Measurements from ENCODE around the gene B4GALT3. TPM values are rescaled to one million over a fixed set of nuclear protein-coding genes. Genes with fewer than 3 reads are reported as not detected.
"Not testable (repeated sequence)": the region's sequence is repeated elsewhere in the genome, so short reads cannot be mapped to it uniquely, and the experiment has no call there.

Gene B4GALT3
- total and polyA plus RNA-seq, 2 donors (not counting 3 experiments of a cell fraction or from before 2014, with no cell fraction given) = 39.5 to 60.4 TPM

DNA sequence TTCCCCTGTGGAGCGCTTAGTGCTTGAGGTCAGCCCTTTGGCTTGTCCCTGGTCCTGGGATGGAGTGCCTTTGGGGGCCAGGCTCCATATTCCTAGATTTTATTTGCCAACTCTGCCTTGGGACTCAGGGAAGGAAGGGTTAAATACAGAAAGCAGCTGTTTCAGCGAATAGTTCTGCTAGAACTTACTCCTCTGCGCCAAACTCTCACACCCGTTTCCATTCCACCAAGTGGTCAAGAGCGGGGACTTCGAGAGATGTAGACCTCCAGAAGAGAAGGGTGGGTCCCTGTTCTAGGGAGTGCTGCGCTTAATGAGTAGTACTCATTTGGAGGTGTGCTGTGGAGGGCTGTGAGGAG lies 47.8 kb upstream of the B4GALT3 start:
- H3K4me2 ChIP-seq (ENCODE audit: insufficient read depth, low read length) = no peak overlapping the region

DNA sequence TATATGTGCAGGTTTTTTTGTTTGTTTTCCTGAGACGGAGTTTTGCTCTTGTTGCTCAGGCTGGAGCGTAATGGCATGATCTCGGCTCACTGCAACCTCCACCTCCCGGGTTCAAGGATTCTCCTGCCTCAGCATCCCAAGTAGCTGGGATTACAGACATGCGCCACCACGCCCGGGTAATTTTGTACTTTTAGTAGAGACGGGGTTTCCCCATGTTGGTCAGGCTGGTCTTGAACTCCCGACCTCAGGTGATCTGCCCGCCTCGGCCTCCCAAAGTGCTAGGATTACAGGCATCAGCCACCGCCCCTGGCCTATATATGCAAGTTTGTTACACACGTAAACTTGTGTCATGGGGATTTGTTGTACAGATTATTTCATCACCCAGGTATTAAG lies 47.4 kb upstream of the B4GALT3 start:
- DNase-seq (ENCODE audit: low read depth, low spot score); BruUV-seq (replicated peaks); H3K27ac ChIP-seq (ENCODE audit: insufficient read depth, low read depth, low read length); H3K27me3 ChIP-seq (ENCODE audit: control insufficient read depth in 2 of 2, insufficient read depth in 2 of 2, low read length in 2 of 2); H4K20me1 ChIP-seq (replicated peaks; ENCODE audit: control insufficient read depth, extremely low read depth, insufficient read depth, low read length); H3K4me3 ChIP-seq (replicated peaks in 1 of 3; ENCODE audit: insufficient read depth in 1 of 3, low read depth in 1 of 3, low read length in 3 of 3); H3K9ac ChIP-seq (replicated peaks; ENCODE audit: extremely low read depth, insufficient read depth, low read length); H3K36me3 ChIP-seq (ENCODE audit: control insufficient read depth in 2 of 2, extremely low read depth in 1 of 2, insufficient read depth in 2 of 2, low read length in 2 of 2); H3K79me2 ChIP-seq (ENCODE audit: control insufficient read depth, insufficient read depth, low read length); H3K9me3 ChIP-seq (replicated peaks; ENCODE audit: control insufficient read depth, insufficient read depth, low read length); H3K4me2 ChIP-seq (ENCODE audit: insufficient read depth, low read length); FAIRE-seq; dilution Hi-C loops (cut with MboI; ENCODE audit: extremely low pct_ligation_motif_present, low sequenced_read_pairs); H3K9me1 ChIP-seq (replicated peaks; ENCODE audit: control insufficient read depth, extremely low read depth, insufficient read depth, low read length); POLR2A ChIA-PET; H2AFZ ChIP-seq (ENCODE audit: low read depth, low read length): not testable (repeated sequence)
- H3K4me1 ChIP-seq (ENCODE audit: control insufficient read depth, extremely low read depth, insufficient read depth, low read length) = peaks cover 18% of the 10 kb centered on the region
- CTCF ChIA-PET = interaction anchor here (1.7 to 5.4 kb wide), 4 partner anchors 15 to 32 kb away, joined by 3 to 55 read pairs (median 28); partner anchors contain the start of genes ADAMTS4 and NDUFS2
- intact Hi-C loops (cut with micrococcal nuclease) = loop anchor here (1.0 to 2.0 kb wide), 4 partner anchors 14 to 40 kb away; partner anchors contain the start of gene NDUFS2

More for the DNA sequence above, 47.8 kb upstream of the B4GALT3 start:
- dilution Hi-C loops (cut with MboI; ENCODE audit: extremely low pct_ligation_motif_present, low sequenced_read_pairs) (no loop called here), intact Hi-C loops (cut with micrococcal nuclease) (loop anchor here (1.0 to 2.0 kb wide), 4 partner anchors 15 to 40 kb away; partner anchors contain the start of gene NDUFS2)
- BruUV-seq (replicated peaks) = no TSS peak
- peaks cover 18% of the 10 kb centered on the region for H3K4me1 ChIP-seq (ENCODE audit: control insufficient read depth, extremely low read depth, insufficient read depth, low read length)
- H3K36me3 ChIP-seq (ENCODE audit: control insufficient read depth in 2 of 2, extremely low read depth in 1 of 2, insufficient read depth in 2 of 2, low read length in 2 of 2) = peaks cover 8 to 9% of the 10 kb centered on the region in 2 experiments
- H3K9me3 ChIP-seq (replicated peaks; ENCODE audit: control insufficient read depth, insufficient read depth, low read length) = no peaks in the 10 kb centered on the region
- H3K27ac ChIP-seq (ENCODE audit: insufficient read depth, low read depth, low read length) = no peak overlapping the region
- H3K4me3 ChIP-seq (replicated peaks in 1 of 3; ENCODE audit: insufficient read depth in 1 of 3, low read depth in 1 of 3, low read length in 3 of 3) = no peak overlapping the region
- no peak overlapping the region for H3K9ac ChIP-seq (replicated peaks; ENCODE audit: extremely low read depth, insufficient read depth, low read length)
- no peaks in the 10 kb centered on the region for H3K79me2 ChIP-seq (ENCODE audit: control insufficient read depth, insufficient read depth, low read length)
- TF ChIP-seq MYC (IDR thresholded peaks at IDR 0.05; ENCODE audit: low read depth, low read length) (no peak), EZH2 (IDR thresholded peaks at IDR 0.05; ENCODE audit: borderline replicate concordance, low read depth, low read length, severe bottlenecking) (no peak)
- POLR2A ChIA-PET = interaction anchor here (0.6 to 1.4 kb wide), 7 partner anchors 9 to 164 kb away, joined by 3 to 15 read pairs (median 5); partner anchors contain the start of genes NDUFS2 and PPOX
- no peaks in the 10 kb centered on the region for H3K9me1 ChIP-seq (replicated peaks; ENCODE audit: control insufficient read depth, extremely low read depth, insufficient read depth, low read length)
- DNase-seq (ENCODE audit: low read depth, low spot score) (no peak), FAIRE-seq (no peak)
- H4K20me1 ChIP-seq (replicated peaks; ENCODE audit: control insufficient read depth, extremely low read depth, insufficient read depth, low read length) = no peaks in the 10 kb centered on the region
- no peaks in the 10 kb centered on the region for H3K27me3 ChIP-seq (ENCODE audit: control insufficient read depth in 2 of 2, insufficient read depth in 2 of 2, low read length in 2 of 2)
- H2AFZ ChIP-seq (ENCODE audit: low read depth, low read length) = peak overlapping the region; percentile 63
- CTCF ChIA-PET = interaction anchor here (0.6 to 6.9 kb wide), 26 partner anchors 9 to 215 kb away, joined by 3 to 156 read pairs (median 10); partner anchors contain the start of genes ADAMTS4, B4GALT3, CFAP126 and FCER1G
